HFF-Myc (cell line): ENCODE data around the gene SLC26A1.

Source experiments
- DNase-seq: peaks from one replicate; pipeline ENCODE4 v3.0.0-alpha.2; 2011; ENCODE audit warnings: low read depth; ENCODE audit errors: extremely low read depth
- H3K4me3 ChIP-seq: replicated peaks from 2 replicates; pipeline ENCODE4 v1.5.1; 2011; ENCODE audit warnings: low read depth, mild to moderate bottlenecking, control low read depth, low read length
- CTCF ChIP-seq: IDR thresholded peaks from 2 replicates; pipeline ENCODE4 v1.5.1; 2012; ENCODE audit warnings: mild to moderate bottlenecking, low read depth, low read length, control low read depth; ENCODE audit errors: missing control alignments

The SLC26A1 gene

DNA sequence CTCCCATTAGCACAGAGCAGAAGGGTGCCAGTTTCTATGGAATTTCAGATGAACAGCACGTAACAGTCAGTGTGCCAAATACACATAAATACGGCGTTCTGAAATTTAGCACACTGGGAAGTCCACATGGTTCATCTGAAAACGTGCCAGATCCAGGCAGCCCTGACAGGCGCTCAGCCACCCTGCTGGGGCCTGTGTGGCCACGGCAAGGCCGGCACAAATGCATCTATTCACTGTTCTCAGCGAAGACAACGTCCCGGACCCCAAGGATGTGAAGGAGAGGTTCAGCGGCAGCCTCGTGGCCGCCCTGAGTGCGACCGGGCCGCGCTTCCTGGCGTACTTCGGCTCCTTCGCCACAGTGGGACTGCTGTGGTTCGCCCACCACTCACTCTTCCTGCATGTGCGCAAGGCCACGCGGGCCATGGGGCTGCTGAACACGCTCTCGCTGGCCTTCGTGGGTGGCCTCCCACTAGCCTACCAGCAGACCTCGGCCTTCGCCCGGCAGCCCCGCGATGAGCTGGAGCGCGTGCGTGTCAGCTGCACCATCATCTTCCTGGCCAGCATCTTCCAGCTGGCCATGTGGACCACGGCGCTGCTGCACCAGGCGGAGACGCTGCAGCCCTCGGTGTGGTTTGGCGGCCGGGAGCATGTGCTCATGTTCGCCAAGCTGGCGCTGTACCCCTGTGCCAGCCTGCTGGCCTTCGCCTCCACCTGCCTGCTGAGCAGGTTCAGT lies 35.5 kb downstream of the SLC26A1 start:
- TF ChIP-seq CTCF, result no peak
- no peak for DNase-seq
- H3K4me3 ChIP-seq, result no peak overlapping the region

- no peak for TF ChIP-seq CTCF
- no peak for DNase-seq
- H3K4me3 ChIP-seq, result no peak overlapping the region
Measured at GRCh38 chr4:957231-957580, 36.0 kb downstream of the SLC26A1 start.

DNA sequence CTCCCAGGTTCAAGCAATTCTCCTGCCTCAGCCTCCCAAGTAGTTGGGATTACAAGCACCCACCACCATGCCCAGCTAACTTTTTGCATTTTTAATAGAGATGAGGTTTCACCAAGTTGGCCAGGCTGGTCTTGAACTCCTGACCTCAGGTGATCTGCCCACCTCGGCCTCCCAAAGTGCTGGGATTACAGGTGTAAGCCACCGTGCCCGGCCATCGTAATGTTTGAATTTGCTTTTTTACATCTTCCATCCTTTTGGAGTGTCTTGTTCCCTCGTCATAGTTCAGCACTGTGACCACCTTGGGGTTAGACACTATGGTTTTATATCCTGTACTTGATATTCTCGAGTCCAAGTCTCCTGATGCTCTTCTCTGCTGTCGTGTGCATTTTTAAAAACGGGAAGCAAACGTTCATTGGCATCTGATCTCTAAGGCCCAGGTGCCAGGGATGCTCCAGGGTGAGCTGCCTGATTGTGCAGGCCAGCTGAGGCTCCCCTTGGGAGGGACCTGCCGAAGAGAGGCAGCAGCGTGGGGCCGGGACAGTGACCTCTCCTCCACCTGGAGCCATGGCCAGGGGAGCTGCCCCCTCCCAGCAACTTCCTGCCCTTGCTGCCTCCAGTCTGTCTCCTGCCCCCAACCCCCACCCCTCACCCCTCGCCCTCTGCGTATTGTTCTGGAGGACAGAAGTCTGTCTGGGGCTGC lies 36.5 kb downstream of the SLC26A1 start:
- H3K4me3 ChIP-seq, result no peak overlapping the region
- DNase-seq, result no peak
- TF ChIP-seq CTCF, result no peak

DNA sequence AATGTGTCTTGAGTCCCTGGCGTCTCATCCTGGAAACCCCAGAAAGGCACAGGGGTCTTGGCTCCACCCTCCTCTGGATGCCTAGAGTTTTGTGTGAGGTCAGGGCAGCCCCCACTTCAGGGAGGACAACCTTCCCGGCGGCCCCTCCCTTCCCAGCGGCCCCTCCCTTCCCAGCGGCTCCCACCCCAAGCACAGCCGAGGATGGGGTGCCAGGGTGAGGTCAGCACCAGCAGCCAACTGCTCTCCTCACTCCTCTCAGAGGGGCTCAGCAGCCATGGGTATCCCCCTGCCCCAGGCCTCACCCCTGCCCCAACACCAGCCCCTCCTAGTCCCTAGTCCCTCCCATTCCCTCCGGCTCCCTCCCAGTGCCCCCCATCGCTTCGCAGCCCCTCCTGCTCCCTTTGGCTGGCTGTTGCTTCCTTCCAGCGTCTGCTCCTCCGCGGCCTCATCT lies 37.2 kb downstream of the SLC26A1 start:
- no peak overlapping the region for H3K4me3 ChIP-seq
- DNase-seq, result no peak
- TF ChIP-seq CTCF, result no peak

- TF ChIP-seq CTCF, result no peak
- no peak for DNase-seq
- no peak overlapping the region for H3K4me3 ChIP-seq
Measured at GRCh38 chr4:955161-955921, 37.9 kb downstream of the SLC26A1 start.

GRCh38 chr4:954211-955020 lies 38.8 kb downstream of the SLC26A1 start:
- no peak overlapping the region for H3K4me3 ChIP-seq
- no peak for TF ChIP-seq CTCF
- DNase-seq, result no peak
